Spinal cord (tissue), 10 donors: ENCODE data around the gene PSMC3IP. TPM values are rescaled to one million over a fixed set of nuclear protein-coding genes. Genes with fewer than 3 reads are reported as not detected.
"Not testable (repeated sequence)": the region's sequence is repeated elsewhere in the genome, so short reads cannot be mapped to it uniquely, and the experiment has no call there.

Source experiments
- DNase-seq, 6 donors: peaks; one replicate each; pipeline versions ENCODE4 v3.0.0 to v3.0.0-alpha.2; 2013 to 2015; ENCODE audit warnings: low spot score in 6 of 6, low read depth in 4 of 6
- H3K27ac ChIP-seq: one replicate; pipeline ENCODE4 v1.5.1; 2013; ENCODE audit warnings: low read depth, low read length, control low read depth
- H3K27me3 ChIP-seq: one replicate; pipeline ENCODE4 v1.6.1; 2013; ENCODE audit warnings: low read length; ENCODE audit not compliant: control insufficient read depth, insufficient read depth
- H3K36me3 ChIP-seq: one replicate; pipeline ENCODE4 v1.6.1; 2013; ENCODE audit warnings: low read length; ENCODE audit not compliant: control insufficient read depth, insufficient read depth
- H3K4me1 ChIP-seq: one replicate; pipeline ENCODE4 v1.6.1; 2013; ENCODE audit warnings: low read length; ENCODE audit not compliant: control insufficient read depth, insufficient read depth
- H3K4me3 ChIP-seq: one replicate; pipeline ENCODE4 v1.5.1; 2013; ENCODE audit warnings: low read depth, low read length, control low read depth
- H3K9me3 ChIP-seq: one replicate; pipeline ENCODE4 v1.6.1; 2013; ENCODE audit warnings: low read length; ENCODE audit not compliant: control insufficient read depth, insufficient read depth
- WGBS: methylation state at CpG from one replicate; pipeline ENCODE4 v1.1.5; 2013; ENCODE audit warnings: missing lambda C conversion rate; ENCODE audit not compliant: insufficient coverage; 5-methylcytosine and 5-hydroxymethylcytosine counted together
- polyA plus RNA-seq, 2 donors: library from polyadenylated mRNA; unstranded; fragments of 120-200 nt; gene quantifications; one replicate each; pipeline ENCODE4 v1.2.1, GENCODE V29; 2013; ENCODE audit not compliant: insufficient read length in 2 of 2
- total RNA-seq, 2 donors: library from RNA; depleted of rRNA in 1 of 2; stranded (reverse); fragments of 120-200 nt in 1 of 2; fragments of >200 nt in 1 of 2; gene quantifications; one replicate each; pipeline versions ENCODE4 v1.2.3 to v1.2.4, GENCODE V29; 2013 to 2014
- donor health status: healthy.

Gene PSMC3IP
- total and polyA plus RNA-seq, 4 donors, result 5.9 to 24.1 (median 14.1) TPM

DNA sequence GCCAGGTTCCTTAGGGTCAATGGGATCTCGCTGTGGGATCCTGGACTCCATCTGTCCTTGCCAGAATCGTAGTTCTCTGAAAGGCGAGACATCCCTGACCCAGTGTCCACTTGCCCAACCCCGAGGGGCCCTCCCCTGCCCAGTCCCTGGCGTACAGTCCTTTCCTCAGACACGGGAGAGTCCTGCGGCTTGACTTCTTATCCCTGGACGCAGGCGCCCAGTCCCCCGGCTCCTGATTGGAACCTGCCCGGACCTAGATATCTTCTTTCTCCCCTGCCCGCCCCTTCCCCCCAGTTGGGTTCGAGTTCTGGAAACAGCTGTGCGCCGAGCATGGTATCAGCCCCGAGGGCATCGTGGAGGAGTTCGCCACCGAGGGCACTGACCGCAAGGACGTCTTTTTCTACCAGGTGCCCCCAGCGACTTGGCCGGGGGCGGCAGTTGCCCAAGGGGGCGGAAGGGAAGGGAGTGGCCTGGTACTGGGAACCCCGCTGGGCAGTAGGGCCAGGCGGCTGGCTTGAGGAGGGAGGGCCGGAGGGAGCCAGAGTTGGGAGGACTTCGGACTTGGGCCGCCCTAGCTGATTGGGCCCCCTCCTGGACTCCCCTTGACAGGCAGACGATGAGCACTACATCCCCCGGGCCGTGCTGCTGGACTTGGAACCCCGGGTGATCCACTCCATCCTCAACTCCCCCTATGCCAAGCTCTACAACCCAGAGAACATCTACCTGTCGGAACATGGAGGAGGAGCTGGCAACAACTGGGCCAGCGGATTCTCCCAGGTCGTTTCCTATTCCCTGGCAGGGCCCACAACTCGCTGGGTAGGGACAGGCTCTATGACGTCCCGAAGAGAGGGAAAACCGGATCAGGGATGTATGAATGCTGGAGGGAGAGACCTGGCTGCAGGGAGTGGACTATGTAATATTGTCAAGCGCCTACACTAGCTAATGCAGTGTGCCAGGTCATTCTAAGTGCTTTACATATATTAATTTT, 32.6 kb upstream of the PSMC3IP start:
- 3% methylated on average over 23 of the region's 42 CpGs for WGBS
- H3K36me3 ChIP-seq, result peaks cover 39% of the 10 kb centered on the region
- H3K9me3 ChIP-seq, DNase-seq, H3K27me3 ChIP-seq: not testable (repeated sequence)
- H3K27ac ChIP-seq, result peak overlapping the region; percentile 78
- H3K4me1 ChIP-seq, result peaks cover 21% of the 10 kb centered on the region
- peak overlapping the region; percentile 87 for H3K4me3 ChIP-seq

DNA sequence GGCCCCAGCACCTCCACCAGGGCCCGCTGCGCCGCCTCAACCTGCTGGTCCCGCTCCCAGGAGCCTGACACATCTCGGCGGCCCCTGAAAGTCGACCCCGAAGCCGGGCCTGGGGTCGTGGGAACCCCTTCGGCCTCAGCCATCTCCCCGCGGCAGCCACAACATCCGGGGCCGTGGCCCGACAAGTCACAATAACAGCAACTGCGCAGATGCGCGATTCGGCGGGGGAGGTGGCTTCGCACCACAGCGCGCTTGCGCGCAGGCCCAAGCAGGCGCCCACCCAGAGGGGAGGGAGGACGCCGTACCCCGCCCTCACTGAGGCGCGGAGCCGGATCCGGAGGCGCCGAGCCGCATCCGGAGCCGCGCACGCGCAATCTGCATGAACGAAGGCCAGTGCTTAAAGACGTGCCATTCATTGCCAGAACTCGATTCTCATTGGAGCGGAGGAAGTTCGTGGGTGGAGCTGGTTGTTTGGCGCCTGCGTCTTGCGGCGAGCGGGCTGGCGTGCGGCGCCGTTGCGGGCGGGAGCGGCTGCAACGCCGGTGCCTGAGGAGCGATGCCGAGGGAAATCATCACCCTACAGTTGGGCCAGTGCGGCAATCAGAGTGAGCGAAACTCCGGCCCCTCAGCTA, 31.8 kb upstream of the PSMC3IP start, which contains the start of the genes RETREG3 and TUBG1:
TSS of gene RETREG3 (minus strand) at position 193 of the 632 bp plus-strand sequence. CDS start at position 143, 50 bp downstream.
TSS of gene TUBG1 (plus strand) at position 502 of the 632 bp plus-strand sequence. CDS start at position 557, 55 bp downstream.
- no peaks in the 10 kb centered on the region for H3K9me3 ChIP-seq
- peak; percentile 98 to 100 (median 99) for DNase-seq
- peak within 1 kb of the TSS; percentile 87 for H3K4me3 ChIP-seq
- H3K4me1 ChIP-seq, result peaks cover 21% of the 10 kb centered on the region
- 0% methylated on average over 66 of the region's 66 CpGs for WGBS
- peaks cover 31% of the 10 kb centered on the region for H3K36me3 ChIP-seq
- no peaks in the 10 kb centered on the region for H3K27me3 ChIP-seq
- peak within 1 kb of the TSS; percentile 92 for H3K27ac ChIP-seq

DNA sequence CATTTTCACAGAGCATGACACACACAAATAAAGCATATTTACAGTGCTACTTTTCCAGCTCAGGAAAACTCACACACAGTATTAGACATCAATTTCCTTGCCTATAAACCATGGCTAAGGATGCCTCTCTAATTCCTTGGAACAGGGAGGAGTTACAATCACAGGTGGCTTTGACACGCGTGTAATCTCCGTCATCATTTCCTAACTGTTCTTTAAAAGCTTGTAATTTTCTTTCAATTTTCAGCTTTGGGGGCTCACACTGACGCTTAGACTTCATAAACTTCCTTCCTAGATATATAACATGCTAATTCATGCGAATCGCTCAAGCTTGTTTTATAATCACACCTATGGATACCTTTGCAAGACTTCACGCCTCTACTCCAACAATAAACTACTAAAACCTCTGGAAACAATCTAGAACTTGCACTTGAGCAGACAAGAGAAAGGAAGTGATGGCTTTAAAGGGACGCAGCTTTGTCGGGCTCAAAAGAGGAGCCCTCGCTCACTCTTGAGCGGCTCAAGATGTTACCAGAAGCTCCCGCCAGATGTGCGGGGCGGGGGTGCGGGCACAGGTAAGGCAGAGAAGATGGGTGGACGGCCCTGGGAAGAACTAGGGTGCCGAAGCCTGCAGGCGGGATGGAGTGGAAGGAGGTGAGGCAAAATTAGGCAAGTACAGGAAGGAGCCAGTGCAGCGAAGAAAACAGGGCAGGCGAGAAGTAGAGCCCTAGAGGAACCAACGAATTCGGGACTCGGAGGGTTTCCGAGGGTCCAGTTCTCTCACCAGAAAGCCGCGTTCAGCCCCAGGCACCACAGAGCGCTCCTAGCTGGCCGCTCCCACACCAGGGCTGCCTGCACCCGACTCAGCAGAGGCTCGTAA, 31.0 kb upstream of the PSMC3IP start:
- WGBS, result 2% methylated on average over 29 of the region's 30 CpGs
- DNase-seq, result no peak
- H3K4me3 ChIP-seq, result peak overlapping the region; percentile 87
- H3K27ac ChIP-seq, result peak overlapping the region; percentile 92
- no peaks in the 10 kb centered on the region for H3K27me3 ChIP-seq
- no peaks in the 10 kb centered on the region for H3K9me3 ChIP-seq
- H3K4me1 ChIP-seq, result peaks cover 21% of the 10 kb centered on the region
- peaks cover 24% of the 10 kb centered on the region for H3K36me3 ChIP-seq

DNA sequence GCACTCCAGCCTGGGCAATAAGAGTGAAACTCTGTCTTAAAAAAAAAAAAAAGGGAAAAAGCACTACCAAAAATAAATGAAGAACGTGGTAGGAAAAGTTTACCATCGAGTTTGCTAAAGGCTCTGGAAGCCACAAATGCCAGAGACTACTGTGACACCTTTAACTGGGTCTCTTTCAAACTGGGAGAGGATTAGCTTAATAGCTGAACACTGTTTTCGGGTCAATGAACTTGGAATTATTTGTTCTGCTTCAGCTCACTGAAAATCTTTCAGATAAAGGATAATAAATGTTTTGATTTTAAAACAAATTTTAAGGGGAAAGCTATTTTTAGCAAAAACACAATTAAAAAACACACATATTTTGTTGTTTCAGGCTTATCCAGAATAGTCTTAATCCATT, 30.2 kb upstream of the PSMC3IP start:
- no peak for DNase-seq
- Histone ChIP-seq H3K27me3 (no peaks in the 10 kb centered on the region), H3K9me3 (no peaks in the 10 kb centered on the region), H3K36me3 (peaks cover 16% of the 10 kb centered on the region), H3K4me1 (peaks cover 21% of the 10 kb centered on the region), H3K27ac (no peak overlapping the region), H3K4me3 (peak overlapping the region; percentile 87)
- no CpG with 5 or more reads among the region's 3 CpGs for WGBS

DNA sequence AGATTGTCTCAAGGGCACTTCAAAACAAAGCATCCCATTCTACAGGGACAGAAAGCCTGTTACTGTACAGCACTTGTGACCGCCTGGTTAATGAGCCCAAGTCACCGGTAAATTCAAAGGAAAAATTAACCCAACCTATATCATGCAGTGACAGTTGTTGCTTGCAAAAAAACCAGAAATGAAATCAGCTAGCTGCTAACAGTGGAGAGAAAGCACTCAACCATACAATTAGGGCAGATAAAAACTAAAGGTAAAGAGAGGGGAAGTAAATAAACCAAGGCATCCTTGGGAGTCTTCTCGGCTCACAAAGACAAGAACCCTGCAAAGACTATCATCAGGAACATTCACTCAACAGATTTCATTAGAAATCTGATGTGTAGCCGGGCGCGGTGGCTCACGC, 25.8 kb upstream of the PSMC3IP start:
- WGBS, result 100% methylated on average over 1 of the region's 7 CpGs
- H3K36me3 ChIP-seq, result peaks cover 3% of the 10 kb centered on the region
- no peaks in the 10 kb centered on the region for H3K9me3 ChIP-seq
- no peak overlapping the region for H3K27ac ChIP-seq
- H3K4me1 ChIP-seq, result peaks cover 17% of the 10 kb centered on the region
- H3K27me3 ChIP-seq, result no peaks in the 10 kb centered on the region
- DNase-seq, result no peak
- no peak overlapping the region for H3K4me3 ChIP-seq

DNA sequence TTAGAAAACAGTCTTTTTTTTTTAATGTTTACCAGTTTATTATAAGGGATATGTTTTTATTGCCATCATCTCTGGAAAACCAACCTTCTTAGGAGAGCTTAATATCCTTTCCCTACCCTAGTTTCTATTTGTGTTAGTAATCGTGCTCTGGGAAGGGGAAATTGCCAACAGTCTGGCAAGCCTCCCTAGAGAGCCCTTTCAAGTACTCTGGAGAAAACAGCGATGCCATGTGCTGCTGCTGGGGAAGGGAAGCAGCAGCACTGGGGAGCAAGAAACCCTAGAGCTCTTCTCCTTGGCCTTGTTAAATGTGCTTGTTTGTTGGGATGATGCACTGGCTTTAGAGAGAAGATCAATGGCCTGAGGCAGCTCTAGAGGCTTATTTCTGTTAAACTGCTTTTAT, 21.4 kb upstream of the PSMC3IP start:
- H3K9me3 ChIP-seq, result no peaks in the 10 kb centered on the region
- no peak overlapping the region for H3K27ac ChIP-seq
- H3K36me3 ChIP-seq, result peaks cover 5% of the 10 kb centered on the region
- WGBS, result 33% methylated on average over 1 of the region's 2 CpGs
- no peaks in the 10 kb centered on the region for H3K27me3 ChIP-seq
- DNase-seq, result peak in 2 of 6 donors; percentile 44 to 70
- H3K4me1 ChIP-seq, result no peaks in the 10 kb centered on the region
- no peak overlapping the region for H3K4me3 ChIP-seq

DNA sequence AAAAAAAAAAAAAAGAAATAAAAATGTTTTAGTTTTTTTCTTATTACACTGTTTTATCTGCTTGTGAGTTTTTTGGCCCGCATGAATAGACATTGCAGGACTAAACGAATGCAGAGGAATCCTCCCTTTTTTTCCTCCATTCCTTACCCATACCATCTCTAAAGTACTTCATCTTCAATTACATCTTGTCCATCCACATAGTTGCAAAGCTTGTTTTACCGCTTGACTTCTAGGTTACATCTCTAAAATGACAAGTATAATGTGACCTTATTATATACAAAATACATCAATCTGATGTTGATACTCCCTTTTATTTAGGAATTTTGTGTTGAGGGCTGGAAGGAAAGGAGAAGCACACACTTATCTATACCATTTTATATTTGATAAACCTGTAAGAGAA, 18.9 kb upstream of the PSMC3IP start:
- Histone ChIP-seq H3K27ac (no peak overlapping the region), H3K27me3 (no peaks in the 10 kb centered on the region), H3K36me3 (peaks cover 7% of the 10 kb centered on the region), H3K9me3 (no peaks in the 10 kb centered on the region), H3K4me1 (no peaks in the 10 kb centered on the region), H3K4me3 (no peak overlapping the region)
- DNase-seq, result no peak
- no CpG with 5 or more reads among the region's 3 CpGs for WGBS

DNA sequence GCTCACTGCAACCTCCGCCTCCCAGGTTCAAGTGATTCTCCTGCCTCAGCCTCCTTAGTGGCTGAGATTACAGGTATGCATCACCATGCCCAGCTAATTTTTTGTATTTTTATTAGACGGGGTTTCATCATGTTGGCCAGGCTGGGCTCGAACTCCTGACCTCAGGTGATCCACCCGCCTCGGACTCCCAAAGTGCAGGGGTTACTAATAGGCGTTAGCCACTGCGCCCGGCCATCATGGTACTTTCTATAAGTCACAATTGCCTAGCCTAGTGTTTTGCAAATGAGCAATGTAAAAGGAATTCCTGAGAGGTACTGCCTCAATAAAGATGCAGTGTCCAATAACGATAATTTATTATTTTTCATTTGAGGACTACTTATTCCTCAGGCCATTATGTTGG, 13.9 kb upstream of the PSMC3IP start:
- Histone ChIP-seq H3K27ac (no peak overlapping the region), H3K4me1 (no peaks in the 10 kb centered on the region), H3K9me3 (no peaks in the 10 kb centered on the region), H3K36me3 (peaks cover 38% of the 10 kb centered on the region), H3K4me3 (no peak overlapping the region), H3K27me3 (no peaks in the 10 kb centered on the region)
- peak in 1 of 6 donors; percentile 13 for DNase-seq
- 90% methylated on average over 2 of the region's 9 CpGs for WGBS

DNA sequence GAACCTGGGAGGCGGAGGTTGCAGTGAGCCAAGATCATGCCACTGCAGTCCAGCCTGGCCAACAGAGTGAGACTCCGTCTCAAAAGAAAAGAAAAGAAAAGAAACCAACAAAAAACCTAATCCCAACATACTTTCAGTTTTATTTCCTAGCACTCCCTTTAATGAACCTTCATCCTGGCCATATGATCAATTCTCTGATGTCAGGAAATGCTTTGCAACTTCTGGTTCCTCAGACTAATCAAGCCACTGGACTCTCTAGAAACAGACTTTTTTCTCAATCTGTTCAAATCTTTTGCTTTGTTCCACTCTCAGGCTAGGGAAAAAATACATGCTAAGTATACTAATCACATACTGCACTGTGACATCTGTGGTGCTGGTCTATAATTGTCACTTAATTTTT, 13.4 kb upstream of the PSMC3IP start:
- Histone ChIP-seq H3K36me3 (peaks cover 37% of the 10 kb centered on the region), H3K9me3 (no peaks in the 10 kb centered on the region), H3K27ac (no peak overlapping the region), H3K27me3 (no peaks in the 10 kb centered on the region), H3K4me1 (no peaks in the 10 kb centered on the region), H3K4me3 (no peak overlapping the region)
- no peak for DNase-seq
- 100% methylated on average over 2 of the region's 2 CpGs for WGBS
